ENCODE results near the gene SGIP1. TPM values are rescaled to one million over a fixed set of nuclear protein-coding genes. Genes with fewer than 3 reads are reported as not detected.
A peak's percentile ranks its signal among the peaks of the same experiment; 100 is the strongest.

Gene SGIP1, protein sequence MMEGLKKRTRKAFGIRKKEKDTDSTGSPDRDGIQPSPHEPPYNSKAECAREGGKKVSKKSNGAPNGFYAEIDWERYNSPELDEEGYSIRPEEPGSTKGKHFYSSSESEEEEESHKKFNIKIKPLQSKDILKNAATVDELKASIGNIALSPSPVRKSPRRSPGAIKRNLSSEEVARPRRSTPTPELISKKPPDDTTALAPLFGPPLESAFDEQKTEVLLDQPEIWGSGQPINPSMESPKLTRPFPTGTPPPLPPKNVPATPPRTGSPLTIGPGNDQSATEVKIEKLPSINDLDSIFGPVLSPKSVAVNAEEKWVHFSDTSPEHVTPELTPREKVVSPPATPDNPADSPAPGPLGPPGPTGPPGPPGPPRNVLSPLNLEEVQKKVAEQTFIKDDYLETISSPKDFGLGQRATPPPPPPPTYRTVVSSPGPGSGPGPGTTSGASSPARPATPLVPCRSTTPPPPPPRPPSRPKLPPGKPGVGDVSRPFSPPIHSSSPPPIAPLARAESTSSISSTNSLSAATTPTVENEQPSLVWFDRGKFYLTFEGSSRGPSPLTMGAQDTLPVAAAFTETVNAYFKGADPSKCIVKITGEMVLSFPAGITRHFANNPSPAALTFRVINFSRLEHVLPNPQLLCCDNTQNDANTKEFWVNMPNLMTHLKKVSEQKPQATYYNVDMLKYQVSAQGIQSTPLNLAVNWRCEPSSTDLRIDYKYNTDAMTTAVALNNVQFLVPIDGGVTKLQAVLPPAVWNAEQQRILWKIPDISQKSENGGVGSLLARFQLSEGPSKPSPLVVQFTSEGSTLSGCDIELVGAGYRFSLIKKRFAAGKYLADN
- total RNA-seq (2014; rRNA removed; shearing (Covaris generic)), result 0.16 and 0.37 TPM in 2 replicates
- 0.04 and 0.14 TPM in 2 replicates for polyA plus RNA-seq (2015; cell fraction: cytosol; rRNA removed)
- not detected in 2 replicates for polyA plus RNA-seq (2015; cell fraction: nucleus; rRNA removed)

DNA sequence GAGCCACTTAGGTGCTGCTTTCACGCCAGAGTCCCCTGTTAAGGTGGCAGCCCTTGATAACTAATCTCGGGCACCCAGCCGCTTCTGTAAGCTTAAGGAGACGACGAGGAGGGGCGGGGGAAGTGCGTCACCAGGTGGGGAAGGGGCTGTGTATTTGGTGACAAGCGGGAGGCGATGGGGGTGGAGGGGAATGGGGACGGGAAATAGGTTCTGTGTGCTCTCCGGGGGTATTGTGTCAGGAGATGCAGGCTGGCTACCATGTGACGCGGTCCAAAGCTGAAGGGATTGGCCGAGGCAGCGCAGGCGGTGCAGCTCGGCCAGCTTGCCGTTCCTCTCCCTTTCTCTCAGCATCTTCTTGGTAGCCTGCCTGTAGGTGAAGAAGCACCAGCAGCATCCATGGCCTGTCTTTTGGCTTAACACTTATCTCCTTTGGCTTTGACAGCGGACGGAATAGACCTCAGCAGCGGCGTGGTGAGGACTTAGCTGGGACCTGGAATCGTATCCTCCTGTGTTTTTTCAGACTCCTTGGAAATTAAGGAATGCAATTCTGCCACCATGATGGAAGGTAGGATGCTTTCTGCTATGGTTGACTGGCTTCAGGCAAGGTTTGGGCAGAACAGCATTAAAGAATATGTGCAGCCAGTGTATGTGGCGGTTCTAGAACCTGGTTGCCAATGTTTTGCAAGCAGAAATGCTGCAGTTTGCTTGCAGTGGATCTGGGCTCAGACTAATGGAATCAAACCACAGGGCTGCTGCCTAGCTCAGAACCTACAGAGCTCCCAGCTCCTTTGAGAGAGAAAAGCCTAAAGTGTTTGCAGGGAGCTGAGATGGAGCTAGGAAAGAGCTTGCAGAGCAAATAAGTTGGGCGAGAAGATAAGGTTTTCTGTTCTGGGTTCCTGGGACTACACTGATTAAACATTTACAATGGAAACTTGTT, at the start of gene SGIP1:
Gene SGIP1, plus strand, starts transcription at position 350 of the 937 bp plus-strand sequence. Its CDS starts 206 bp downstream, at position 556.
- no peak for DNase-seq (ENCODE audit: low read depth, low spot score)
- in situ Hi-C loops (cut with HindIII; ENCODE audit: low pct_unique_long_range_greater_than_20kb, low sequenced_read_pairs), result no loop called here

DNA sequence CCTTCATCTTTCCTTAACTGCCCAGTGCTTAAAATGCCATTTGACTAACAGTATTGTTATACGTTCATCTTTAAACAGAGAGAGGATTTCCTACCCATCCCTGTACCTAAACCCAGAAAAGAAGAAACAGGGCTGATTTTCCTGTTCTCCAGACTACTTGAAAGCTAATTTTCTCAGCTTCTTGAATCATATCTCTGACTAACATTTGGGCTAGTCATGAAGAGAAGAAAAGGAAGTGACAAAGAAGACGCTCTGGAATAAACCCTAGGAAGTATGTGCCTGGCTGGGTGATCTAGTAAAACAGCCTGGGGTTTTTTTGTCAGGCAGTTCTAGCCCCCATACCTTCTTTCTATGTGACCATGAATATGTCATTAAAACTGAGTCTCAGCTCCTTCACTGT, 44.8 kb upstream of the SGIP1 start:
- in situ Hi-C loops (cut with HindIII; ENCODE audit: low pct_unique_long_range_greater_than_20kb, low sequenced_read_pairs), result no loop called here
- no peak for DNase-seq (ENCODE audit: low read depth, low spot score)

DNA sequence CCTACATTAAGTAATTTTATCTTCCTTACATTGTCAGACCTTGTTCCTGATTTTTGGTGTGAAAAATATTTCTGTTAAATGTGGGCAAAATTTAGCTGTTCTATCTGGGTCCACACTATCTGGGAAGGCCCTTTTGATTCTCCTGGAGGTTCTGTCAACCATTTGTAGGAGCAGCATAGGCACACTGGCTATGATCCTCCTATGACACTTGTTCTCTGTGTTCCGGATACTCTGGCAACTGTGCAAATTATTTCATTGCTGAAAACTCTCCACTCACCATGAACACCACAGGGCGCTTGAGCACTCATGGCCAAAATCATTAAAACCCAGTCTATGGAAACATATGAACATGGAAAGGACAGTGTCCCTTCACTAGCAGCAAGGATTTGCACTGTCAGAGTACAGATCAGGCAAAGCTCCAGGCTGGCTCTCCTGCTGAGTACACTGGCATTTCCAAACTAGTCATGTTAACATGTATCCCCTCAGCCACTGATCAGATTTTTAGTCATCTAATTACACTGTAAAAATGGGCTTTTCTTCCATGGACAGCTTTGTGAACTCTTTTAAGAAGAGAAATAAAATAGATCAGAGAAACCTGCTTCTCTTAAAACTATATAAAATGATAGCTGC, 43.9 kb upstream of the SGIP1 start:
- DNase-seq (ENCODE audit: low read depth, low spot score), result no peak

DNA sequence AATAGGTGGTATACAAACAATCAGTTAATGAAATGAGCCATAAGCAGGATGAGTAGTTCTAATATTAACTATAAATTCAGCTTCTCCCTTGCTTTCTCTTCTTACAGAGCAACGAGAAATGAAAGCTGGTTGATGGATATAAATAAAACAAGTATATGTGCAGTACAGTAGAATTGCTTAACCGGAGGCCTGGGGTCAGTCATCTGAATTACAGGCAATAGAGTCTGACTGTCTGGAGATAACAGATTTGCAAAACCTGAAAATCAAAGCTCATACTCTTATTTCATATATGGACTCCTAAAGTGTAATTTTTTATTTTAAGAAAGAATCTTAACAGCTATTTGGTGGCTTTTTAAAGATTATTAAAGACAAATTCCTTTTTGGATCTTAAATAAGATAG, 43.1 kb upstream of the SGIP1 start:
- no peak for DNase-seq (ENCODE audit: low read depth, low spot score)
- in situ Hi-C loops (cut with HindIII; ENCODE audit: low pct_unique_long_range_greater_than_20kb, low sequenced_read_pairs), result no loop called here

More for the DNA sequence above, 43.9 kb upstream of the SGIP1 start:
- in situ Hi-C loops (cut with HindIII; ENCODE audit: low pct_unique_long_range_greater_than_20kb, low sequenced_read_pairs), result no loop called here

DNA sequence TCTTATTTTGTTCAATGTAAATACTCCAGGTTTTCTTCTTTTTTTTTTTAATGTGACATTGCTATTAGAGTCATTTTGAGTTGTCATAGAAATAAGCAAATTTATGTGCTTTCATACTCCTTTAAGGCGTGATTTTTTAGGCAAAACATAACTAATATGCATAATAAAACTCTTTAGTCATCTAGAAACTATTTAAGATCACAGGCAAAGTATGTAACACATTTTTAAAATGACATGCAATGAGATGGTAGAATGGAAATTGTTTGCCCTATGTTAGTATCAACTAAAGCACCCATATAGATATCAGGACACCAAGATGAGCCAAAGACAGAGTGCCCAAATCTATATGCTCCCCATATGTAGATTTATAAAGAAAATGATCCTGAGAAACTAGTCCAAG, 41.5 kb upstream of the SGIP1 start:
- no peak for DNase-seq (ENCODE audit: low read depth, low spot score)
- in situ Hi-C loops (cut with HindIII; ENCODE audit: low pct_unique_long_range_greater_than_20kb, low sequenced_read_pairs), result no loop called here

DNA sequence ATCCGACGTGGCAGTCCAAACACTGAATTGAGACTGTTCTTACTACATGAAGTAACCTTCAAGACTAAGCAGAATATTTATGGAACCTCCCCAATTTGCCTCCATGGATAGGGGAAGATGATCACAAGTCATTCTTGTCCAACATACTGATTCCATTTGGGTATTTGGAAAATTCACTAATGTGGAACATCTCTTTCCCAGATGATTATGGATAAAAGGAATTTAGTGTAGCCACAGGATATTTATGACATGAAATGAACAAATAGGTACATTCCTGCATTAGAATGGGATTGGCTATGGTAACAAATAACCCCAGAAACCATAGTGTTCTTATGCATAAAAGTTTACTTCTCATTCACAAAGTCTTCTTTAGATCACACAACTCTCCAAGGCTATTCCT, 40.2 kb upstream of the SGIP1 start:
- in situ Hi-C loops (cut with HindIII; ENCODE audit: low pct_unique_long_range_greater_than_20kb, low sequenced_read_pairs), result no loop called here
- DNase-seq (ENCODE audit: low read depth, low spot score), result no peak

DNA sequence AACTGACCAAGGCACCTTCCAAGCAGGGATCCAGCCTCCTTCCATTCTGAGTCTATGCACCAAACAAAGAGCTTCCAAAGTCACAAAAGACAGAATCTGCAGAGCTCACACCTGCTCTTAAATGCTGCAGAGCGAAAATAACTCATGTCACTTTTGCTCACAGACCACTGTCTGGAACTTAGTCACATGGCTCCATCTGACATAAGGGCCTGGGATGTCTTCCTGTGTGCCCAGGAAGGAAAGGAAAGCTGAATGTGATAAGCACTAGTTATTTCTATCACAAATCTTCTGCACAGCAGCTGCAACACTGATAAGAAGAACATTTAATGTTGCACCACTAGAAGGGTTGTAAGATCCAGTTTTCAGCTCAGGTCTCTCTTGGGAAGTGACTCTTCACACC, 39.5 kb upstream of the SGIP1 start:
- in situ Hi-C loops (cut with HindIII; ENCODE audit: low pct_unique_long_range_greater_than_20kb, low sequenced_read_pairs), result no loop called here
- no peak for DNase-seq (ENCODE audit: low read depth, low spot score)

DNA sequence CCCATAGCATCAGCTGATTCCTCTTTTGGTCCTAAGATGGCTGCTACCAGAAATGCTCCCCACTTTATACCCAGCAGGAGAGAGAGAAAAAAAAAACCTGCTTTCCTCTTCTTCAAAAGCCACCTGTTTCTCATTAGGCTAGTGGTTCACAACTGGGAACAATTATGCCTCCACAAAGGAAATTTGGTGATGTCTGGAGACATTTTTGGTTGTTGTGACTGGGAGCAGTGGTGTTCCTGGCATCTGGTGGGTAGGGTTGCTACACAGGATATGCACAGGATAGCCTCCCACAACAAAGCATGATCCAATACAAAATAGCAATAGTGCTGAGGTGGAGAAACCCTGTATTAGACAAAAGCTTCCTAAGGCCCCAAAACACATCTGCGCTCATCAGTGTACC, 38.5 kb upstream of the SGIP1 start:
- in situ Hi-C loops (cut with HindIII; ENCODE audit: low pct_unique_long_range_greater_than_20kb, low sequenced_read_pairs), result no loop called here

DNA sequence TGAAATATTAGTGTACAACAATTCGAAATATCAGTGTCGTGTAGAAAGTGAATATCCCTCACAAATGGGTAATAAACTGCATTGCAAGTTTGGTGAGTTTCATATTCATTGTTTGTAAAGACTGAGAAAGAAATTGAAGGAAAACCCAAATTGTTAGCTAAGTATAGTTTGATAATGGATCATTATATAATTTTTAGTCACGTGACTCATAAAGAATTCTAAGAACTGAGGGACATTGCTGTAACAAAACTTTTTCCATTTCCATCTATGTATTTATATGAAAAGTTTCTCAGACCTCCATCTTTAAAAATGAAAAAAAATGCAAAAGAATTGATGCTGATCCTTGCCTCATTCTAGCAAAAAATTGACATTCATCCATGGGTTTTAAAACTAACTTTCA, 36.0 kb upstream of the SGIP1 start:
- DNase-seq (ENCODE audit: low read depth, low spot score), result no peak
- in situ Hi-C loops (cut with HindIII; ENCODE audit: low pct_unique_long_range_greater_than_20kb, low sequenced_read_pairs), result no loop called here

More for the DNA sequence above, 38.5 kb upstream of the SGIP1 start:
- no peak for DNase-seq (ENCODE audit: low read depth, low spot score)

DNA sequence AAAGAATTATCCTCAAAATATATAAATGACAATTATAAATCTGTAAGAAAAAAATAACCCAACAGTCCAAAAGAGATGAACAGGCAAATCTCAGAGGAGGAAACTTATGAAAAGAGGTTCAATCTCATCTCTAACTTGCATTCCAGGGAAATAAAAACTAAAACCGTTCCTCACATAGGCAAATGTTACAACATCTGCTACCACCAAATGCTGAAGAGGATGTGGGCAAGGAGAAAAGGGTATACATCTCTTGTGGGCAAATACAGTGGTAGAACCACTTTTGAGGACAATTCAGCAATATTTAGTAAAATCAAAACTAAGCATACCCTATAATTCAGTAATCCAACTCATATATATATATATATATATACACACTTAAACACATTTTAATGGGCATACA, 33.7 kb upstream of the SGIP1 start:
- in situ Hi-C loops (cut with HindIII; ENCODE audit: low pct_unique_long_range_greater_than_20kb, low sequenced_read_pairs), result no loop called here
- DNase-seq (ENCODE audit: low read depth, low spot score), result no peak

DNA sequence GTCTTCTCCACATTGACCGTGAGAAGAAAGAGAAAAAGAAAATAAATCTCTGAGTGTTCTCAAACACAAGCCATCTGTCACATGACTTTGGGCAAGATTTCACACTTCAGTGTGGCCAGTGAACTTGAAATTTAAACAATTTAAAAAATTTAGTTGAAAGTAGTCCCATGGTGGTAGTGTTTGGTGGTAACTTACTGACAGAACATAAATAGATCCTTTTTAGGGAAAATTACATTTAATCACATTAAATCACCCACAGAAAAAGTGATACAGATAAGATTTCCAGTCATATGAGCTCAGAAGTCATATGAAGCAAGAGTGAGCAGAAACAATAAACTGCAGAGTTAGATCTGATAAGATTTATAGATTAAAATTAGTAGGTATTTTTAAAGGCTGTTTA, 31.9 kb upstream of the SGIP1 start:
- in situ Hi-C loops (cut with HindIII; ENCODE audit: low pct_unique_long_range_greater_than_20kb, low sequenced_read_pairs), result no loop called here

DNA sequence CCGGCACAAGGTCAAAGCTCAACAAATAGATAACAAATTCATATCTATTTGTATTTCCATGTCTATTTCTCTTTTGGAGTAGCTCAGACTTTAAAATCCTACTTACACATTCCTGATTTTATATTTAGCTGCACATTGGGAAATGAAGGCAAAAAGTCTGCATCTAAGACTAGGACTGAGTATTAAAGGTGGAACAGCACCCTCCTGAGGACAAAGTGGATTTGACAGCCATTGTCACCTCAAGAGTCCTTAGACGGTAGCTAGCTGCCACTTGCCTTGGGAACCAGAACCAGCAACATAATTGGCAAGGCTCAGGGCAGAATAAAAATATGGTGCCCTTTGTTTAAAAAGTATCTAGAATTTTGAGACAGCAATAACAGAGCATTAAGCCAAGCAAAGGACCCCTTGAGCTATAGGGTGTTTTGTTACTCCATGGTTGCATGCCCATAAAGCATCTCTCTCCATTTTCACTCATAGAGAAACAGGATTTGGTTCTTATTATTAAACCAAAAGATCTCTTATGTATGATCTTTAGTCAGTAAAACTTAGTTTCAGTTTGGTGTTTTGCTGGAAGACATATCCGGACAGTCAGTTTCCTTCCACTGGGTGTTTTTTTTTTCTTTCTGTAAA, 30.0 kb upstream of the SGIP1 start:
- in situ Hi-C loops (cut with HindIII; ENCODE audit: low pct_unique_long_range_greater_than_20kb, low sequenced_read_pairs), result no loop called here

More for the DNA sequence above, 31.9 kb upstream of the SGIP1 start:
- DNase-seq (ENCODE audit: low read depth, low spot score), result no peak

DNA sequence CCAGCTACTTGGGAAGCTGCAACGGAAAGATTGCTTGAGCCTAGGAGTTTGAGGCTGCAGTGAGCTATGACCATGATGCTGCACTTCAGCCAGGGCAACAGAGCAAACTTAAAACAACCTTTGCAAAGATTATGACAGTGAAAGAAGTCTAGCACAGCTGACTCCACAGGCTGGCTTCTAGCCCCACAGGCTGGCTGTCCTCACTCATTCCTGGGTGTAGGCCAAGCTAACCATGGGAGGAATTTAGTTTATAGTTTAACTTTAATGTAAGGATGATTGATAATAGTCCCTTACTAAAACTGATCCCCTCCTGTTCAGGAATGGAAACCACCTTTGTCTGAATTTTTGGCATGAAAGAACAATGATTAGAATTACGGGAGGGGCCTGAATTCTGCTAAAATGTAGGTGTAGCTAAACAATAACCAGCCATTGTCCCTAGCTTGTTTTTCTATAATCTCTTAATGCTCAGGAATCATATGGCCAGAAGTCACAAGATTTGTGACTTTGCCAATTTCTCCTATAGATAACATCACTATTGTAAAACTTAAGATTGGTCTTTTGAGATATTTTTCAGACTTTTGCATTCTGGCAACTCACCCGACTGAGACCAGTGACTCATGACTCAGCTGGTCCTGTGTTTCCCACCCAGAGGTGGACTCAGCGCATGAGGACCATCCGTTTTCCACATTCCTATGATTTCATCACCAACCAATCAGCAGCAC, 28.1 kb upstream of the SGIP1 start:
- DNase-seq (ENCODE audit: low read depth, low spot score), result peak; percentile 41
- in situ Hi-C loops (cut with HindIII; ENCODE audit: low pct_unique_long_range_greater_than_20kb, low sequenced_read_pairs), result no loop called here

More for the DNA sequence above, 30.0 kb upstream of the SGIP1 start:
- DNase-seq (ENCODE audit: low read depth, low spot score), result peak; percentile 80

DNA sequence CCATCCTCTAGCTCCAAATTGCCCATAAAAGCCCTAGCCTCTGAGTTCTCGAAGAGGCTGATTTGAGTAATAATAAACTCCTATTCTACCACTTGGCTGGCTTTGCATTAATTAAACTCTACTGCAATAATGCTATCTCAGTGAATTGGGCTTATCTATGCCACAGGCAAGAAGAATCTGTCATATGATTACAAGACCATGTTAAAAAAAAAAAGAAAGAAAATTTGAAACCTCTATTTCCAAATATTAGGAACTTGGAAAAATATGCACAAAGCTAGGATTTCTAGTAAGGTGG, 27.6 kb upstream of the SGIP1 start:
- in situ Hi-C loops (cut with HindIII; ENCODE audit: low pct_unique_long_range_greater_than_20kb, low sequenced_read_pairs), result no loop called here
- DNase-seq (ENCODE audit: low read depth, low spot score), result no peak

DNA sequence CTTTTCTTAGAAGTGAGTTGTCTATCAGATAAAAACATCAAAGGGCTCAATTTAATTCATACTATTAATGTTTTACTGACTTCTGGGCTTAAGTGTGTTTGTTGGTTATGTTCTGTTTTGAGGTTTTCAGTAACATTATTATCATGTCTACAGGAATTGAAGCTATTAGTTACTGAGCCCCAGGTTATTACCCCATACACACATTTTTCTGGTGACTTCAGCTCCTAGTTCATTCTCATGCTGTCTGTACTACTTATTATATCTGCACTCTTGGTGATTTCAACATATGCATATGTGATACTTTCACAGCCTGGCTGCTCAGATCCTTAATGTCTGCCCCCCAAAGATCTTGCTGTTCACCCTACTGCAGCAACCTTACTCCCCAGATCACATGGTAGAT, 27.0 kb upstream of the SGIP1 start:
- no peak for DNase-seq (ENCODE audit: low read depth, low spot score)
- in situ Hi-C loops (cut with HindIII; ENCODE audit: low pct_unique_long_range_greater_than_20kb, low sequenced_read_pairs), result no loop called here

DNA sequence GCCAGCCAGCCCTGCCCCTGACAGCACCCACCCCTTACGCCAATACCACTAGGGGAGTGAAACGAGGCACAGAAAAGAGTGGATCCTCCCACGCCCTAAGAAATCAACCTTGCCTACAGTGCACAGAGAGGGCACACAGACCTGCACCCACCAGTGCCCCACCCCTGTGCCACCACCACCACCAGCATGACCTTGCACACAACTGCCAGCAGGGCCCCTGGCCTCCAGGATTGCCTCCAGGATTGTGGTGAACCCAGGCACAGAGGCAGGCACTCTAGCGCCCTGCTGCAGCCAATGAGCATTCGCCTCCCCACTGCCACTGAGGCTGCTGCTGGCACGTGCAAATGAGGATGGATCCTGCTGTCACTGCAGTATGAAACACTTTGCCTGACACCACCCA, 23.5 kb upstream of the SGIP1 start:
- in situ Hi-C loops (cut with HindIII; ENCODE audit: low pct_unique_long_range_greater_than_20kb, low sequenced_read_pairs), result no loop called here
- no peak for DNase-seq (ENCODE audit: low read depth, low spot score)
